Astrocyte of the cerebellum (primary cell): ENCODE data around the gene JAKMIP2.
A peak's percentile ranks its signal among the peaks of the same experiment; 100 is the strongest.

Source experiments
- DNase-seq: peaks from one replicate; pipeline ENCODE4 v3.0.0-alpha.2; 2011; ENCODE audit warnings: low read depth
- H3K4me3 ChIP-seq: 2 replicates; pipeline ENCODE4 v1.5.1; 2011; ENCODE audit warnings: mild to moderate bottlenecking, low read depth, low read length, moderate library complexity
- in situ Hi-C: cut with HindIII; loops from 2 replicates; pipeline ENCODE4 v1.10.0; 2017; ENCODE audit warnings: low sequenced_read_pairs
- TF ChIP-seq, protein P1 (sequence below): IDR thresholded peaks from 2 replicates; pipeline ENCODE4 v1.5.1; 2012; ENCODE audit warnings: low read length, low read depth, moderate library complexity, mild to moderate bottlenecking; ENCODE audit errors: missing control alignments

JAKMIP2 gene

DNA sequence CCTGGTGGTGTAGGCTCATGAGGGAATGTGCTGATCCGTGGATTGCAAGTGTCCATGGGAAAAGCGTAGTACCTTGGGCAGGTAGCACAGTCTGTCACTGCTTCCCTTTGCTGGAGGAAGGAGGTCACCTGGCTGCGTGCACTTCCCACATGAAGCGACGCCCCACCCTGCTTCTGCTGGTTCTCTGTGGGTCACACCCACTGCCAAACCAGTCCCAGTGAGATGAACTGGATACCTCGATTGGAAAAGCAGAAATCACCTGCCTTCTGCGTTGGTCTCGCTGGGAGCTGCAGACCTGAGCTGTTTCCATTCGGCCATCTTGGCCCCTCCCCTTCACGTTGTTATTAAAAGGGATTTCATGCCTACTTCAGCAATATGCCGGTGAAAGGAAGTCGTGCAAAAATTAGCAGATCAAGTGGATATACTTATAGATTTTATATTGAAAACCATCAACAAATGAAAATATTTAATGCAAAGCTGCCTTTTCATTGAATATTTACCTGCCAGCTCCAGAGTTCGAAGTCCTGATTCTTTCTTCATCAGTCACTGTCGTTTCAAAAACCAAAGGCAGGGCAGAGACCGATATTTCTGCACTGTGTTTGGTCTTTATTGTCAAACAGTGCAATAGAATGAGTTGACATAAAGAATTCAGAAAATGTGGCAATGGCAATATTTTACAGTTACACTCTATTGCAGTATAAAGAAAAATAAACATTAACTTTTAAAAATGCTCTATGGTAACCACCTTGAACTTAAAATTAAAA, 123.2 kb downstream of the JAKMIP2 start:
- DNase-seq: no peak
- in situ Hi-C loops: no loop called here
- TF ChIP-seq, protein P1, sequence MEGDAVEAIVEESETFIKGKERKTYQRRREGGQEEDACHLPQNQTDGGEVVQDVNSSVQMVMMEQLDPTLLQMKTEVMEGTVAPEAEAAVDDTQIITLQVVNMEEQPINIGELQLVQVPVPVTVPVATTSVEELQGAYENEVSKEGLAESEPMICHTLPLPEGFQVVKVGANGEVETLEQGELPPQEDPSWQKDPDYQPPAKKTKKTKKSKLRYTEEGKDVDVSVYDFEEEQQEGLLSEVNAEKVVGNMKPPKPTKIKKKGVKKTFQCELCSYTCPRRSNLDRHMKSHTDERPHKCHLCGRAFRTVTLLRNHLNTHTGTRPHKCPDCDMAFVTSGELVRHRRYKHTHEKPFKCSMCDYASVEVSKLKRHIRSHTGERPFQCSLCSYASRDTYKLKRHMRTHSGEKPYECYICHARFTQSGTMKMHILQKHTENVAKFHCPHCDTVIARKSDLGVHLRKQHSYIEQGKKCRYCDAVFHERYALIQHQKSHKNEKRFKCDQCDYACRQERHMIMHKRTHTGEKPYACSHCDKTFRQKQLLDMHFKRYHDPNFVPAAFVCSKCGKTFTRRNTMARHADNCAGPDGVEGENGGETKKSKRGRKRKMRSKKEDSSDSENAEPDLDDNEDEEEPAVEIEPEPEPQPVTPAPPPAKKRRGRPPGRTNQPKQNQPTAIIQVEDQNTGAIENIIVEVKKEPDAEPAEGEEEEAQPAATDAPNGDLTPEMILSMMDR: no peak
- H3K4me3 ChIP-seq: no peak overlapping the region

DNA sequence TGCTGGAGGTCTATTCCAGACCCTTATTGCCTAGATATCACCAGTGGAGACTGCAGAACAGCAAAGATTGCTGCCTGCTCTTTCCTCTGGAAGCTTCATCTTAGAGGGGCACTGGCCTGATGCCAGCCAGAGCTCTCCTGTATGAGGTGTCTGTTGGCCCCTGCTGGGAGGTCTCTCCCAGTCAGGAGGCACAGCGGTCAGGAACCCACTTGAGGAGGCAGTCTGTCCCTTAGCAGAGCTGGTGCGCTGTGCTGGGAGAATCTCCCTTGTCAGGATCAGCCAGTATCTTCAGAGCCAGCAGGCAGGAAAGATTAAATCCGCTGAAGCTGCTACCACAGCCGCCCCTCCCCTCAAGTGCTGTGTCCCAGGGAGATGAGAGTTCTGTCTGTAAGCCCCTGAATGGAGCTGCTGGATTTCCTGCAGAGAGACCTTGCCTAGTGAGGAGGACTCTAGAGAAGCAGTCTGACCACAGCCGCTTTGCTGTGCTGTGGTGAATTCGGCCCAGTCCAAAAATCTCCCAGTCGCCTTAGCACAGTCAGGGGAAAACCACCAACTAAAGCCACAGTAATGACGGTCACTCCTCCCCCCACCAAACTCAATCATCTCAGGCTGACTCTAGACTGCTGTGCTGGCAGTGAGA, 124.1 kb downstream of the JAKMIP2 start:
- DNase-seq: peak; percentile 13
- in situ Hi-C loops: no loop called here
- TF ChIP-seq, protein P1: no peak
- H3K4me3 ChIP-seq: no peak overlapping the region

DNA sequence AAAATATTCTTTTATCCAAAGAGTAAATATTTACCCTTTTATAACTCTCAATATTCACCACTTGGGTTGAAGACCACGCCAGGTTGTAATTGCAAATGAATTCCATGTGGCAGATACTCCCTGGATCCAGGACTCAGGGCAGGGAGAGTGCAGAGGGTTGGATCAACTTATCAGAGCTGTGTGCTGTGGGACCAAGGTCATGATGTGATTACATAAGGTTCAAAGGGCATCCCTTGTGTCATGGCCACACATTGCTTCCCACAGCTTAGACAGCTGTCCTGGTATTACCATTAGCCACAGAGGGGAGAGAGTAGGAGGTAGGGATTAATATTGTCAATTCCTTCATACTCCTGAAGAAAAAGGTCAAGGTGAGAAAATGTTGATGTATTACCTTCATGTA, 133.9 kb downstream of the JAKMIP2 start:
- DNase-seq: no peak
- in situ Hi-C loops: no loop called here
- no peak overlapping the region for H3K4me3 ChIP-seq
- TF ChIP-seq, protein P1: no peak

DNA sequence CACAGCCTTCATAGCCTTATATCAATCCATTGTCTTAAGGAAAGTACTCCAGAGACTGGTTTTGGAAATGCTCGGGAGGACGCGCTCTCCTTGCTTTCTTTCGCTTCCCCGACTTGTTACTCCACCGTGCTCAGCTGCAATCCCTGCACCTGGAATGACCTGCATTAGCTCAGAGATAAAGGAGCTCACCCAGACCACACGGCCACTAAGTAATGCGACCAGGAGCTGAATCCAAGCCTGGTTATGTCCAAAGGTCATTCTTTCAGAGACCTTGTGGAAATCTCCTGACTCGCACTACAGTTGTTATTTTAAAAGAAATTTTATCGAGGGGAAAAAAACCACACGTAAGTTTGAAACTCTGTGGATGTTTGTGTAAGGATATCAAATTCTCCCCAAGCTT, 137.3 kb downstream of the JAKMIP2 start:
- DNase-seq: no peak
- no peak overlapping the region for H3K4me3 ChIP-seq
- in situ Hi-C loops: no loop called here
- TF ChIP-seq, protein P1: no peak

DNA sequence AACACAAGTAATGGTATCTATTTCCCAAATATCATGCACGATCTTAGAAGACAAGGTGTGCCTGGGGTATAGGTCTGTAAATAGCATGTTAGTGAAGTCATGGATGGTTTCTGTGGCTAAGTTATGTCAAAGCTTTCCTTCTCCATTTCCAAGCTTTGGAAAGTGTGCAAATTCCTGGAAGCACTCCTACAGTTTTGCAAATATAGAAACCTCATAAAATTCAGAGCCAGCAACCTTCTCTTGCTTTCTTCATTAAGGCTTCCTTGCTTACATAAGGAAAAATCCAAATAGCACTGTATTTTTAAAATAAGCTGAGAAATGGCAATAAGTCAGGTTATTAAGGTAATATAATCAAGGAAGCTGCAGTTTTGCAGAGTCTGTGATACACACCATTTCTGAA, 138.1 kb downstream of the JAKMIP2 start:
- TF ChIP-seq, protein P1: no peak
- H3K4me3 ChIP-seq: no peak overlapping the region
- in situ Hi-C loops: no loop called here
- DNase-seq: no peak

DNA sequence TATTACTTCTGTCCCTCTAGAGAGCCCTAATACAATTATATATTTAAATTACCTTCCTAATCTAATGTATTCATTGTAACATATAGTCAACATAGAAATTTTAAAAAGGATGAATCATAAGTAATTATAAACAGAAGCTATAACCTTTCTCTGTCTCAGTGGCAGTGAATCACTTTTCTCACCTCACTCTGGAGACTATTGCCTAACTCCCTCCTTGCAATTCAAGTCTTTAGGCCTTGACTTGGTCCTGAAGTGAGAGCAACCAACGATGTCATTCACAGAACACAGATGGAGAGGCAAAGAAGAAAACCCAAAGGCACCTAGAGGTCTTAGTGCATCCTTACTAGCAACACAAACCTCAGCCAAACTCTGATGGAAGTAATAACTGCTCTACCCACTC, 139.4 kb downstream of the JAKMIP2 start:
- TF ChIP-seq, protein P1: no peak
- no peak for DNase-seq

More for the DNA sequence above, 139.4 kb downstream of the JAKMIP2 start:
- in situ Hi-C loops: no loop called here
- no peak overlapping the region for H3K4me3 ChIP-seq
